ENCODE measurements around the gene ITGA7. TPM values are rescaled to one million over a fixed set of nuclear protein-coding genes. Genes with fewer than 3 reads are reported as not detected.
A peak's percentile ranks its signal among the peaks of the same experiment; 100 is the strongest.

The ITGA7 gene
- total RNA-seq, 4 donors from 2014 or later = 69.7 to 206 (median 92.0) TPM

- Histone ChIP-seq H3K4me1 (peaks cover 22% of the 10 kb centered on the region in 2 donors), H3K9me3 (no peaks in the 10 kb centered on the region), H3K27me3 (no peaks in the 10 kb centered on the region), H3K36me3 (peaks cover 0 to 76% of the 10 kb centered on the region in 2 donors), H3K4me3 (no peak overlapping the region), H3K27ac (peak overlapping the region; percentile 40 to 96 (median 88))
- DNase-seq (peak in 1 of 2 donors; percentile 10), ATAC-seq (no peak)
- in situ Hi-C loops (cut with MboI; ENCODE audit: low sequenced_read_pairs in 4 of 4) = no loop called here
- intact Hi-C loops (cut with DNase I; ENCODE audit: low total_unique reads) = loop anchor here (1.0 kb wide), 1 partner anchor 11 kb away; no protein-coding TSS in a partner anchor
- TF ChIP-seq CTCF (IDR thresholded peaks at IDR 0.05 in 4 of 5, conservative IDR thresholded peaks at IDR 0.05 in 1 of 5) (no peak), POLR2A (IDR thresholded peaks at IDR 0.05) (no peak)
Observed at GRCh38 chr12:55696796-55697462, 10.8 kb downstream of the ITGA7 start.

GRCh38 chr12:55696141-55696540 is 11.6 kb downstream of the ITGA7 start:
- Histone ChIP-seq H3K27ac (peak overlapping the region in 3 of 4 donors; percentile 40 to 96 (median 48)), H3K4me1 (peaks cover 14% of the 10 kb centered on the region in 2 donors), H3K27me3 (no peaks in the 10 kb centered on the region), H3K36me3 (peaks cover 0 to 83% of the 10 kb centered on the region in 2 donors), H3K4me3 (no peak overlapping the region), H3K9me3 (no peaks in the 10 kb centered on the region)
- in situ Hi-C loops (cut with MboI; ENCODE audit: low sequenced_read_pairs in 4 of 4) = no loop called here
- intact Hi-C loops (cut with DNase I; ENCODE audit: low total_unique reads) = no loop called here
- peak in 1 of 2 donors; percentile 6 for DNase-seq
- TF ChIP-seq CTCF (IDR thresholded peaks at IDR 0.05 in 4 of 5, conservative IDR thresholded peaks at IDR 0.05 in 1 of 5) = no peak
- TF ChIP-seq POLR2A (IDR thresholded peaks at IDR 0.05) = no peak
- no peak for ATAC-seq

- H3K27ac ChIP-seq = peak overlapping the region in 2 of 4 donors; percentile 7 to 48
- in situ Hi-C loops (cut with MboI; ENCODE audit: low sequenced_read_pairs in 4 of 4) (no loop called here), intact Hi-C loops (cut with DNase I; ENCODE audit: low total_unique reads) (no loop called here)
- peaks cover 6 to 7% of the 10 kb centered on the region in 2 donors for H3K4me1 ChIP-seq
- TF ChIP-seq POLR2A (IDR thresholded peaks at IDR 0.05) = no peak
- no peak for TF ChIP-seq CTCF (IDR thresholded peaks at IDR 0.05 in 4 of 5, conservative IDR thresholded peaks at IDR 0.05 in 1 of 5)
- no peaks in the 10 kb centered on the region for H3K27me3 ChIP-seq
- H3K4me3 ChIP-seq = no peak overlapping the region
- H3K9me3 ChIP-seq = no peaks in the 10 kb centered on the region
- H3K36me3 ChIP-seq = peaks cover 0 to 85% of the 10 kb centered on the region in 2 donors
- DNase-seq (peak in 1 of 2 donors; percentile 6), ATAC-seq (no peak)
Observed at GRCh38 chr12:55695349-55695748, 12.4 kb downstream of the ITGA7 start.

GRCh38 chr12:55694651-55695050 is 13.1 kb downstream of the ITGA7 start:
- peak overlapping the region in 2 of 4 donors; percentile 42 to 48 for H3K27ac ChIP-seq
- H3K4me3 ChIP-seq = no peak overlapping the region
- no peak for ATAC-seq
- peaks cover 0 to 85% of the 10 kb centered on the region in 2 donors for H3K36me3 ChIP-seq
- peaks cover 0 to under 1% of the 10 kb centered on the region in 2 donors for H3K4me1 ChIP-seq
- TF ChIP-seq POLR2A (IDR thresholded peaks at IDR 0.05) (no peak), CTCF (IDR thresholded peaks at IDR 0.05 in 4 of 5, conservative IDR thresholded peaks at IDR 0.05 in 1 of 5) (no peak)
- in situ Hi-C loops (cut with MboI; ENCODE audit: low sequenced_read_pairs in 4 of 4) = no loop called here
- intact Hi-C loops (cut with DNase I; ENCODE audit: low total_unique reads) = no loop called here
- no peaks in the 10 kb centered on the region for H3K27me3 ChIP-seq
- DNase-seq = peak in 1 of 2 donors; percentile 8
- no peaks in the 10 kb centered on the region for H3K9me3 ChIP-seq
